SK-N-SH treated with all-trans-retinoic acid at 6 μM for 48 hours (cell line): ENCODE measurements around the gene KIF12.

ENCODE experiments used
- ATAC-seq: fragments of 200-7000 bp; cut with Tn5 transposase; 3 replicates; pipeline ENCODE4 v1.9.1; 2020; ENCODE audit warnings: mild to moderate bottlenecking, moderate library complexity
- BACH2 ChIP-seq: fragments of 250-450 bp; sonication (Bioruptor Pico); IDR thresholded peaks from 2 replicates; pipeline ENCODE4 v1.9.0; 2021; ENCODE audit warnings: mild to moderate bottlenecking, borderline replicate concordance
- CREB5 ChIP-seq: fragments of 250-450 bp; sonication (Bioruptor Pico); IDR thresholded peaks from 2 replicates; pipeline ENCODE4 v1.5.1; 2020; ENCODE audit warnings: low read depth, mild to moderate bottlenecking, moderate library complexity
- CSDC2 ChIP-seq: fragments of 250-450 bp; sonication (Bioruptor Pico); IDR thresholded peaks from 2 replicates; pipeline ENCODE4 v1.5.0; 2020; ENCODE audit warnings: mild to moderate bottlenecking, moderate library complexity
- ESRRG ChIP-seq: fragments of 250-450 bp; sonication (Bioruptor Pico); IDR thresholded peaks from 2 replicates; pipeline ENCODE4 v1.6.1; 2021; ENCODE audit warnings: mild to moderate bottlenecking
- GLIS3 ChIP-seq: fragments of 250-450 bp; sonication (Bioruptor Pico); IDR thresholded peaks from 2 replicates; pipeline ENCODE4 v1.5.0; 2020; ENCODE audit warnings: mild to moderate bottlenecking, moderate library complexity
- ISL1 ChIP-seq: fragments of 250-450 bp; sonication (Bioruptor Pico); IDR thresholded peaks from 2 replicates; pipeline ENCODE4 v2.1.2; 2022; ENCODE audit warnings: mild to moderate bottlenecking, moderate library complexity
- OSR1 ChIP-seq: fragments of 250-450 bp; sonication (Bioruptor Pico); IDR thresholded peaks from 2 replicates; pipeline ENCODE4 v1.8.0; 2022; ENCODE audit warnings: moderate library complexity, mild to moderate bottlenecking, inconsistent platforms
- PPARA ChIP-seq: fragments of 250-450 bp; sonication (Bioruptor Pico); IDR thresholded peaks from 2 replicates; pipeline ENCODE4 v1.5.0; 2020; ENCODE audit warnings: mild to moderate bottlenecking, borderline replicate concordance
- RARB ChIP-seq: fragments of 250-450 bp; sonication (Bioruptor Pico); IDR thresholded peaks from 2 replicates; pipeline ENCODE4 v1.8.0; 2021; ENCODE audit warnings: mild to moderate bottlenecking, moderate library complexity
- SNAI2 ChIP-seq: fragments of 250-450 bp; sonication (Bioruptor Pico); IDR thresholded peaks from 2 replicates; pipeline ENCODE4 v1.5.0; 2020; ENCODE audit warnings: mild to moderate bottlenecking, moderate library complexity
- TCF4 ChIP-seq: fragments of 250-450 bp; sonication (Bioruptor Pico); IDR thresholded peaks from 2 replicates; pipeline ENCODE4 v1.8.0; 2021; ENCODE audit warnings: mild to moderate bottlenecking, moderate library complexity, borderline replicate concordance
- TOX ChIP-seq: fragments of 250-450 bp; sonication (Bioruptor Pico); IDR thresholded peaks from 2 replicates; pipeline ENCODE4 v1.8.0; 2021; ENCODE audit warnings: mild to moderate bottlenecking, moderate library complexity, borderline replicate concordance
- ZC3H10 ChIP-seq: fragments of 250-450 bp; sonication (Bioruptor Pico); IDR thresholded peaks from 2 replicates; pipeline ENCODE4 v1.5.1; 2021; ENCODE audit warnings: mild to moderate bottlenecking, moderate library complexity
- ZFP3 ChIP-seq: fragments of 250-450 bp; sonication (Bioruptor Pico); IDR thresholded peaks from 2 replicates; pipeline ENCODE4 v1.5.0; 2020; ENCODE audit warnings: mild to moderate bottlenecking, moderate library complexity
- ZFP30 ChIP-seq: fragments of 450-650 bp; formaldehyde crosslinking; IDR thresholded peaks from 2 replicates; pipeline ENCODE4 v1.5.0; 2022; ENCODE audit warnings: mild to moderate bottlenecking, moderate library complexity
- ZNF565 ChIP-seq: fragments of 450-650 bp; formaldehyde crosslinking; conservative IDR thresholded peaks from 2 replicates; pipeline ENCODE4 v1.5.0; 2020; ENCODE audit warnings: low read depth, mild to moderate bottlenecking, moderate library complexity
- ZNF70 ChIP-seq: fragments of 450-650 bp; formaldehyde crosslinking; IDR thresholded peaks from 2 replicates; pipeline ENCODE4 v1.5.0; 2020; ENCODE audit warnings: mild to moderate bottlenecking, moderate library complexity
- ZNF8 ChIP-seq: fragments of 450-650 bp; formaldehyde crosslinking; IDR thresholded peaks from 2 replicates; pipeline ENCODE4 v1.5.0; 2020; ENCODE audit warnings: mild to moderate bottlenecking, moderate library complexity
- TF ChIP-seq, protein P1 (sequence below): fragments of 250-450 bp; sonication (Bioruptor Pico); IDR thresholded peaks from 2 replicates; pipeline ENCODE4 v1.8.0; 2020; ENCODE audit warnings: mild to moderate bottlenecking, moderate library complexity, borderline replicate concordance
- TF ChIP-seq, protein P2 (sequence below): fragments of 250-450 bp; sonication (Bioruptor Pico); IDR thresholded peaks from 2 replicates; pipeline ENCODE4 v1.5.1; 2021; ENCODE audit warnings: mild to moderate bottlenecking, moderate library complexity
- TF ChIP-seq, protein P3 (sequence below): fragments of 250-450 bp; sonication (Bioruptor Pico); IDR thresholded peaks from 2 replicates; pipeline ENCODE4 v1.8.0; 2021; ENCODE audit warnings: low read depth, mild to moderate bottlenecking, moderate library complexity, borderline replicate concordance

Gene KIF12

DNA sequence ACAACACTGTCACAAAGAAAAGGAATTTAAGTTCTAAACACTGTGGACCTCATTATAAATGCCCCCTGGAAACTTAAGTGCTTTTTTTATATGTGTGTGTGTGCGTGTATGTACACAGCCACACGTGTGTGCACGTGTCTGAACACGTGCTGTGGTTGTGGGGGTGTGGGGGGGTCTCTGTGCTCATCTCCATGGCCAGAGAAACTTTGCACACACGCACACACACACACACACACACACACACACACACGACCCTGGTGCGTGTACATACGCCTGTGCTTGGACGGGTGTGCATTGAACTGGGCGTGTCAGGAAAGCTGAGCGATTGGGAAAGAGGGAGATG lies 48.9 kb downstream of the KIF12 start (continued):
- TF ChIP-seq CREB5 (CRISPR knock-in tag): no peak
- TF ChIP-seq ZC3H10 (CRISPR knock-in tag): no peak
- TF ChIP-seq ZNF565: no peak
- TF ChIP-seq ZNF8 (CRISPR knock-in tag): no peak
- no peak for TF ChIP-seq GLIS3 (CRISPR knock-in tag)
- no peak for TF ChIP-seq RARB (CRISPR knock-in tag)

DNA sequence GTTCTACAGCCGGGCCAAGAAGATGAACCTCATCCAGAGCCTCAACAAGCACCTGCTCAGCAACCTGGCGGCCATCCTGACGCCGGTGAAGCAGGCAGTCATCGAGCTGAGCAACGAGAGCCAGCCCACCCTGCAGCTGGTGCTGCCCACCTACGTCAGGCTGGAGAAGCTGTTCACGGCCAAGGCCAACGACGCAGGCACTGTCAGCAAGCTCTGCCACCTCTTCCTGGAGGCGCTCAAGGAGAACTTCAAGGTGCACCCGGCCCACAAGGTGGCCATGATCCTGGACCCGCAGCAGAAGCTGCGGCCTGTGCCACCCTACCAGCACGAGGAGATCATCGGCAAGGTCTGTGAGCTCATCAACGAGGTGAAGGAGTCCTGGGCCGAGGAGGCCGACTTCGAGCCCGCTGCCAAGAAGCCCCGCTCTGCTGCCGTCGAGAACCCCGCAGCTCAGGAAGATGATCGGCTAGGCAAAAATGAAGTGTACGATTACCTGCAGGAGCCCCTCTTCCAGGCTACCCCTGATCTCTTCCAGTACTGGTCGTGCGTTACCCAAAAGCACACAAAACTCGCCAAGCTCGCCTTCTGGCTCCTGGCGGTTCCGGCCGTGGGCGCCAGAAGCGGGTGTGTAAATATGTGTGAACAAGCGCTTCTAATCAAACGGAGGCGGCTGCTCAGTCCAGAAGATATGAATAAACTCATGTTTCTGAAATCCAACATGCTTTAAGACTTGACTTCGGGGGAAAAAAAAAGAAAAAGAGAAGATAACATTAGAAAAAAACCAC lies 49.5 kb downstream of the KIF12 start:
- TF ChIP-seq, protein P1, sequence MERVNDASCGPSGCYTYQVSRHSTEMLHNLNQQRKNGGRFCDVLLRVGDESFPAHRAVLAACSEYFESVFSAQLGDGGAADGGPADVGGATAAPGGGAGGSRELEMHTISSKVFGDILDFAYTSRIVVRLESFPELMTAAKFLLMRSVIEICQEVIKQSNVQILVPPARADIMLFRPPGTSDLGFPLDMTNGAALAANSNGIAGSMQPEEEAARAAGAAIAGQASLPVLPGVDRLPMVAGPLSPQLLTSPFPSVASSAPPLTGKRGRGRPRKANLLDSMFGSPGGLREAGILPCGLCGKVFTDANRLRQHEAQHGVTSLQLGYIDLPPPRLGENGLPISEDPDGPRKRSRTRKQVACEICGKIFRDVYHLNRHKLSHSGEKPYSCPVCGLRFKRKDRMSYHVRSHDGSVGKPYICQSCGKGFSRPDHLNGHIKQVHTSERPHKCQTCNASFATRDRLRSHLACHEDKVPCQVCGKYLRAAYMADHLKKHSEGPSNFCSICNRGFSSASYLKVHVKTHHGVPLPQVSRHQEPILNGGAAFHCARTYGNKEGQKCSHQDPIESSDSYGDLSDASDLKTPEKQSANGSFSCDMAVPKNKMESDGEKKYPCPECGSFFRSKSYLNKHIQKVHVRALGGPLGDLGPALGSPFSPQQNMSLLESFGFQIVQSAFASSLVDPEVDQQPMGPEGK (CRISPR knock-in tag): no peak
- TF ChIP-seq ZC3H10 (CRISPR knock-in tag): no peak
- no peak for TF ChIP-seq ZFP30 (CRISPR knock-in tag)
- TF ChIP-seq TCF4 (CRISPR knock-in tag): no peak
- no peak for TF ChIP-seq ISL1 (CRISPR knock-in tag)
- no peak for TF ChIP-seq ZFP3 (CRISPR knock-in tag)
- TF ChIP-seq, protein P2, sequence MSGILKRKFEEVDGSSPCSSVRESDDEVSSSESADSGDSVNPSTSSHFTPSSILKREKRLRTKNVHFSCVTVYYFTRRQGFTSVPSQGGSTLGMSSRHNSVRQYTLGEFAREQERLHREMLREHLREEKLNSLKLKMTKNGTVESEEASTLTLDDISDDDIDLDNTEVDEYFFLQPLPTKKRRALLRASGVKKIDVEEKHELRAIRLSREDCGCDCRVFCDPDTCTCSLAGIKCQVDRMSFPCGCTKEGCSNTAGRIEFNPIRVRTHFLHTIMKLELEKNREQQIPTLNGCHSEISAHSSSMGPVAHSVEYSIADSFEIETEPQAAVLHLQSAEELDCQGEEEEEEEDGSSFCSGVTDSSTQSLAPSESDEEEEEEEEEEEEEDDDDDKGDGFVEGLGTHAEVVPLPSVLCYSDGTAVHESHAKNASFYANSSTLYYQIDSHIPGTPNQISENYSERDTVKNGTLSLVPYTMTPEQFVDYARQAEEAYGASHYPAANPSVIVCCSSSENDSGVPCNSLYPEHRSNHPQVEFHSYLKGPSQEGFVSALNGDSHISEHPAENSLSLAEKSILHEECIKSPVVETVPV (CRISPR knock-in tag): no peak
- no peak for TF ChIP-seq SNAI2 (CRISPR knock-in tag)
- no peak for TF ChIP-seq TOX
- no peak for TF ChIP-seq RARB (CRISPR knock-in tag)
- TF ChIP-seq OSR1 (CRISPR knock-in tag): no peak
- no peak for TF ChIP-seq ESRRG (CRISPR knock-in tag)
- no peak for TF ChIP-seq GLIS3 (CRISPR knock-in tag)
- ATAC-seq: no peak

GRCh38 chr9:114048533-114049415 lies 50.3 kb downstream of the KIF12 start:
- TF ChIP-seq BACH2 (CRISPR knock-in tag) (no peak), PPARA (no peak), ZC3H10 (CRISPR knock-in tag) (no peak), SNAI2 (CRISPR knock-in tag) (no peak), ZFP3 (CRISPR knock-in tag) (no peak), CREB5 (CRISPR knock-in tag) (no peak), TCF4 (CRISPR knock-in tag) (no peak), ZNF565 (no peak), ZNF70 (no peak), CSDC2 (CRISPR knock-in tag) (no peak), ISL1 (CRISPR knock-in tag) (no peak)
- TF ChIP-seq, protein P1 (CRISPR knock-in tag): no peak
- TF ChIP-seq, protein P3, sequence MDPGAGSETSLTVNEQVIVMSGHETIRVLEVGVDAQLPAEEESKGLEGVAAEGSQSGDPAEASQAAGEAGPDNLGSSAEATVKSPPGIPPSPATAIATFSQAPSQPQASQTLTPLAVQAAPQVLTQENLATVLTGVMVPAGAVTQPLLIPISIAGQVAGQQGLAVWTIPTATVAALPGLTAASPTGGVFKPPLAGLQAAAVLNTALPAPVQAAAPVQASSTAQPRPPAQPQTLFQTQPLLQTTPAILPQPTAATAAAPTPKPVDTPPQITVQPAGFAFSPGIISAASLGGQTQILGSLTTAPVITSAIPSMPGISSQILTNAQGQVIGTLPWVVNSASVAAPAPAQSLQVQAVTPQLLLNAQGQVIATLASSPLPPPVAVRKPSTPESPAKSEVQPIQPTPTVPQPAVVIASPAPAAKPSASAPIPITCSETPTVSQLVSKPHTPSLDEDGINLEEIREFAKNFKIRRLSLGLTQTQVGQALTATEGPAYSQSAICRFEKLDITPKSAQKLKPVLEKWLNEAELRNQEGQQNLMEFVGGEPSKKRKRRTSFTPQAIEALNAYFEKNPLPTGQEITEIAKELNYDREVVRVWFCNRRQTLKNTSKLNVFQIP (CRISPR knock-in tag): no peak
- TF ChIP-seq, protein P2 (CRISPR knock-in tag): no peak
- ATAC-seq: no peak
